DMS114 treated with DMSO at 0.1 percent for 48 hours (cell line): Measurements from ENCODE around the gene CDR2L.
"Not testable (repeated sequence)": the region's sequence is repeated elsewhere in the genome, so short reads cannot be mapped to it uniquely, and the experiment has no call there.

ENCODE experiments used
- DNase-seq: peaks from one replicate; lab custom pipeline; 2025; ENCODE audit not compliant: unreplicated experiment; lab: John Stamatoyannopoulos, UW

The CDR2L gene

DNA sequence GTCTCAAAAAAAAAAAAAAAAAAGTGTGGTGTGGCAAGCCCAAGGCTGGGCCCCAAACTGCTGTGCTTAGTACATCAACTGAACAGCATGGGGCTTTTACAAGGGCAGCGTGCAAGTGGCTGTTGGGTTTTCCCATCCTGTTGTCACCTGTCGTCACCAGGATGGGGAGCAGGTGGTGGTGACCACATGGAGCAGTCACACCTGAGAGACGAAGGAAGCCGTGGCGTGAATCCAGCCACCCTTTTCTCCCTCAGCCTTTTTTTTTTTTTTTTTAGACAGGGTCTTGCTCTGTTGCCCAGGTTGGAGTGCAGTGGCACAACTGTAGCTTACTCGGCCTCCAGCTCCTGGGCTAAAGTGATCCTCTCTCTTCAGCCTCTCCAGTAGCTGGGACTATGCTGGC, 20.9 kb downstream of the CDR2L start:
- DNase-seq = no peak

DNA sequence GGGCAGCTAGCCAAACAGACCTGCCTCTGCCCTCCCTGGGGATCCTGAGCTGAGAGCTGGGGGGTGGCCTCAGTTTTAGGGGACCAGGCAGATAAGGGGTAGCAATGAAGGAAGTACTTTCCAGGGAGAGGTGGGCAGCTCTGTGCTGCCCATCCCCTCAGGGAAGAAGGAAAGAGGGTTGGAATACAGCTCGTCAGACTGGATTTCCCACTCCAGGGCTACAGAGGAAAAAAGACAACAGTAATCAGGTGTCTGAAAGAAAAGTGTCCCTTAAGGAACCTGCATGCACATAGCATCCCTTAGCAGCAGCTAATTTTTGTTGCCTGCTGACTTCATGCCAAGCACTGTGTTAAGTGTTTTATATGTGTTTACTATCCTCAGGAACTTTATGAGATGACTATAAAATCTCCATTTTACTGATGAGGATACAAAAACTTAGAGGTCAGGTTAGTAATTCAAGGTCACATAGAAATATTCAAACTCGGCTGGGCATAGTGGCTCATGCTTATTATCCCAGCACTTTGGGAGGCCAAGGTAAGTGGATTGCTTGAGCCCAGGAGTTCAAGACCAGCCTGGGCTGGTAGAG, 21.8 kb downstream of the CDR2L start:
- DNase-seq = no peak

DNA sequence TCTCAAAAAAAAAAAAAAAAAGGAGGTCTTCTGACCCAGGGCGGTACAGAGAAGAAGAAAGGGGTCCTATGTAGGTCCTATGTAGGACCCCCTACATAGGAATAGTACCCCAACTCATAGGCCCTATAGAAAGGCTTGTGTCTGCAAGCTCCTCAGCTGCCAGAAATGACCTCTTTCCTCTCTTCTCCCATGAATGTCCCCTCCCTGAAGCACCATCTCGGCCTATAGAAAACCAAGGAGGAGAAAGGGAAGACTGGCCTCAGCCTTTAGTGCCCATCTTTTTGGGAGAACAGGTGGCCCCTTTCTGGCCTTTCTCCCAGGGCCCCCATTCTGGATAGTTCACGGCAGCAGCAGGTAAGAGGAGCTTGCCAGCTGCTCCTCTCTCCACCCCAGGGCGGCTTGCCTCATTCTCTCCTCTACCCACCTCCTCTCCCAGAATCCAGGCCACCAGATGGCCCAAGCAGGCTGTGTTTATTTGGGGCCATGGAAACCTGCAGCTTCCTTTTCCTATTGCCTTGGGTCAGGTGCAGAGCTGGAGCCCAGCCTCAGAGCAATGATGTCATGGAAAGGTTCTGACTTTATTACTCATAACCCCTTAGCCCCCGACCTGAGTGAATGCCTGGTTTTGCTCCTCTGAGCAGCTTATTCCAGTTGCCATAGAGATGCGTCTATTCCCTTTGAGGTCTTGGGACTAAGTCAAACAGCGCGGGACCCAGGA, 23.4 kb downstream of the CDR2L start:
- no peak for DNase-seq

DNA sequence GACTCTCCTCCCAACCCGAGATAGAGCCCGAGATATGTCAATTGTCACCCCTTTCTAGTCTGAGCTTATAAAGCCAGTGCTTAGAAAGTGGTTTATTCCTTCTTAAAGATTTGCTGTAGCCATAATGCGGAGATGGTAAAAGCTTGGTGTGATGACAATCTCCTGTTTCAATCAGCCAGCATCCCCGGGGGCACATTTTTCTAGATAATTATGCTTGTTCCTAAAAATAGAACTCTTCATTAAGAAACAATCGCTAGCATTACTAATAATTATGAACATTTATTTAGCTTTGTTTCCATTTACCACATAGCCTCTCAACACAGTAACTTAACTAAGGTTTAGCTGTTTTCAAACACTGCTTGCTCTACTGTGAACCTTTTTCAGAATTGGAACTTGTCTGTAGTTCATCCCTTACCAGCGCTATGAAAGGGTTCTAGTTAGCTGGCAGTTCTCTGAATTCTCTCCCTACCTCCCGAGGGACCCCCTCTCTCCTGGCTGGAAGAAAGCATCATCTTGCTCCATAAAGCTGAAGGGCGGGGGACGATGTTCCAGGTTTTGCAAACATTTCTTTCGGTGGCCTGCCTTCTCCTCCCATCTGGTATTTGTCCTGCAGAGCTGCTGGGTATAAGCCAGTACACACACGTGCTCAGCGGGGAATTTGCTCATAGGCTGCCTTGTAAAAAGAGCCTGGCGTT, 24.1 kb downstream of the CDR2L start:
- no peak for DNase-seq

DNA sequence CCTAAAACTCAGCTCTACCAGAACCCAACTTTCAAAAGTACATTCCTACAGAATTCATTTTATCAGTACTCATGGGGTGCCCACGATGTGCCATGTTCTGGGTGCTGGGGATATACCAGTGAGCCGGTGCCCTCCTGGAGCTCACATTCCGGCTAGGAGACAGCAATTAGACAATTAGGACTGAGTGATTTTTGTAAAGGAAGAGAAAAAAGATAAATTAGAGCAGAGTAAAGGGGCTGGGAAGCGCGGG, 24.6 kb downstream of the CDR2L start:
- DNase-seq = no peak

DNA sequence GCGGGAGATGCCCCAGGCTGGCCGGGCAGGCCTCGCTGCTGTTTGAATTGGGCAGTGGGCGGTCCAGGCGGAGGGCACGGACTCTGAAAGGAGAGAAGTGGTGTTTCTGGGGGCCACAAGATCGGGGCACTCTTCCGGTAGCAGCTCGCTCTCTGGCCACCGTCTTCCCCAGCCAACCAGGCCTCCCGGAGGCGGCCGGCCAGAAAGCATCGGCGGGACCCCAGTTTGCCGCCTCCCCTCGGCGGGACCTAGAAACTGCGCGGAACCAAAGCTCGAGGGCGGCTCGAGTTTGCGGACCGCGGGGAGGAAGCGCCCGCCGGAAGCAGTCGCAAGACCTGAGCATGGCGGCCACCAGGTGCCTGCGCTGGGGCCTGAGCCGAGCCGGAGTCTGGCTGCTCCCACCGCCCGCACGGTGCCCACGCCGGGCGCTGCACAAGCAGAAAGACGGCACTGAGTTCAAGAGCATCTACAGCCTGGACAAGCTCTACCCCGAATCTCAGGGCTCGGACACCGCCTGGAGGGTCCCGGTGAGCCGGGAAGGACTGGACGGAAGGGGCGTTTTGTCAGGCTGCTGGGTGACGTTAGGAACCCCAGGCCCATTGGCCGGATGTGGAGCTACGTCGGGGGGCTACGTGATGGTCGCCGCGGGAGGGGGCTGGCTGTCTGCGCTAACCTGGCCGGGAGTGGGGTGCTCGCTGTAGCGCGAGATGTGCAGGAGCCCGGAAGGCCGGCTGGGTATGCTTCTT, 25.1 kb downstream of the CDR2L start, which contains the start of gene MRPL58:
TSS of gene MRPL58 (plus strand) at position 325 of the 746 bp plus-strand sequence. CDS start at position 342, 17 bp downstream.
- DNase-seq = peak; percentile 74

DNA sequence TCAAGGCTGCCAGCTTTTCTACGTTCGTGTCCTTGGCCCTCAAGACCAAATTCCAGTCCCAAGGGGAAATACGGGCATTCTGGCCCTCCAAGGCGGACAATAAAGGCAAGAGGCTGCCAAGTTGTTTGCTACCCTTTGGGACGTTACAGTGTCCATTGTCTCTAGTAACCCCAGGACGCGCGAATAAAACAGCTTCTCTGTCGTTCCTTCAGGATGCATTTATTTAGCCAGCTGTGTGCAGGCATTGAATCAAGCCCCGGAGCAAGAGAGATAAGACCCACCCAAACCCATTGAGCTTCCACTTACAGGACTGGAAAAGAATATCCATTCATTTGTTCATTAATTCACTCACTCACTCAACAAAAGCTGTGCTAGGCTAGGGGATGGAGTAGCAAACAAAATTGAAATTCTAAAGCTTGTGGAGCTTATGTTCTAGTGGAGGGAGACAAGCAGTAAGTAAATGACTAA, 25.7 kb downstream of the CDR2L start:
- no peak for DNase-seq

DNA sequence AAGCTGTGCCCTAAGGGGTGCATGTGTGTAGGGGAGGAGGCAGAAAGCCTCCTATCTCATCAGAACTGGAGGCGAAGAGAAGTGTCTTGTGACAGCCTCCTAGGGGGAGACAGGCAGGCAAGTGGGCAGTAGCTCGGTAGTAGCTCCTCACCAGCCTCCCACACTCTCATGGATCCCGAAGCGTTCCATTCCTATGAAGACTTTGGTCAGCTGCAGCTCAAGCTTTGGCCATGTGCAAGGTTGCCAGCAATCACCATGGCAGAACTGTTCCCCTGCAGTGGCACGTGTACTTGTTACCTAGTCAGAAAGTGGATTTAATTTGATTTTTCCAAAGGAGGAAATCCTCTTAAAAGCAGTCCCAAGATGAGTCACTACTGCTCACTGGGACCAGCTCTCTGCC, 31.7 kb downstream of the CDR2L start:
- no peak for DNase-seq

DNA sequence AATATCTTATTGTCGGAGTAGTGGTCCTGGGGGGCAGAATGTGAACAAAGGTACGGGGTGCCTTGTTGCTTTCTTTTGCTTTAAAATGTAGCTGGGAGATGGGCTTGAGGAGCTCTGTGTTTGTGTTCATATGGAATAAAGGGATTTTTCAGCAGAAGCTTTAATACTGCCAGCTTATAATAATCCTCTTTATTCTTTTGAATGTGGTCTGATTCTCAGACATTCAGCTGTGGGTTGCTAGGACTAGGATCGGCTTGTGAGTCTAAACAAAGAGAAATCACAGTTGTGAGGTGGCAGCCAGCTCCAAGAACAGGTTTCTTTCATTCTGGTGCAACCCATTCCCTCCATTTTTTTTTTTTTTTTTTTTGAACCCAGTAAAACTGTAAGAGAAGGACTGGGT, 32.3 kb downstream of the CDR2L start:
- no peak for DNase-seq

DNA sequence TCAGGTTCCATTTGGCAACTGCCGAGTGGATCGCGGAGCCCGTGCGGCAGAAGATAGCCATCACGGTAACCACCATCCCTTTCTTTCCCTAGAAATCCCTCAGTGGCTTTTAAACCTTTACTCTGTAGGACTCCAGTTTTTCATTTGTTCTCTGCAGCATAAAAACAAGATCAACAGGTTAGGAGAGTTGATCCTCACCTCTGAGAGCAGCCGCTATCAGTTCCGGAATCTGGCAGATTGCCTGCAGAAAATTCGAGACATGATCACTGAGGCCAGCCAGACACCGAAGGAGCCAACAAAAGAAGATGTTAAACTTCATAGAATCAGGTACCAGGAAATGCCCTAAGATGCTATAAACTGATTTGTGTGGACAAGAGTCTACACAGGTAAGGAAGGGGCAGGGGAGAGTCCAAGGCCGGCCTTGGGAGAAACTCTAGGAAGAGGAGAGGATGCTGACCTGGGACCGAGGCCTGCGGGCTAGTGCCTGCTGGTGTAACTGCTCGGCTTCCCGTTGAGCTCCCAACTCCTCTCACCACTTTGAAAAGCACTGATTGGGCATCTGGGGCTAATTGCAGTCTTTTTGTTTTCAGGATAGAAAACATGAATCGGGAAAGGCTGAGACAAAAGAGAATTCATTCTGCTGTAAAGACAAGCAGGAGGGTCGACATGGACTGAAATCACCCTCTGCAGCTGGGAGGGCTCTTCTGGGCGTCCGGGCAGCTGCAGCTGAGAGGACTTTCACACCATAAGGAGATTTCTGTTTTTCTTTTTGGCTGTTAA, 33.1 kb downstream of the CDR2L start:
- no peak for DNase-seq

DNA sequence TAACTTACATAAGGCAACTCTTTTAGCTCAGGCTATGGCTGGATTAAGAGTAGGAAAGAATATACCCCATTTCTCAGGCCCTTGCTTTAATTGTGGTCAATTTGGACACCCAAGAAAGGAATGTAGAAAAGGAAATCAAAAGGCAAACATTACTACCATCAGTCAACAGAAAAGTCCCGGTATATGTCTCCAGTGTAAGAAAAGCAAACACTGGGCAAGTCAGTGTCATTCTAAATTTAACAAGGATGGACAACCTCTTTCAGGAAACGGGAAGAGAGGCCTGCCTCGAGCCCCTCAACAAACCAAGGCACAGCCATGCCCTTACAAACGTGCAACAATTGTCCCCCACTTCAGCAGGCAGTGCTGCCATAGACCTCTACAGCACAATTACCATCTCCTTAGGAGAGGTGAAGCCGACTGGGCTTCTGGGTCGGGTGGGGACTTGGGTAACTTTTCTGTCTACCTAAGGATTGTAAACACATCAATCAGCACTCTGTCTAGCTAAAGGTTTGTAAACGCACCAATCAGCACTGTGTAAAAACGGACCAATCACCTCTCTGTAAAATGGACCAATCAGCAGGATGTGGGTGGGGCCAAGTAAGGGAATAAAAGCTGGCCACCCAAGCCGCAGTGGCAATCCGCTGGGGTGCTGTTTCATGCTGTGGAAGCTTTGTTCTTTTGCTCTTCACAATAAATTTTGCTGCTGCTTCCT, 37.4 kb downstream of the CDR2L start:
- DNase-seq = no peak

DNA sequence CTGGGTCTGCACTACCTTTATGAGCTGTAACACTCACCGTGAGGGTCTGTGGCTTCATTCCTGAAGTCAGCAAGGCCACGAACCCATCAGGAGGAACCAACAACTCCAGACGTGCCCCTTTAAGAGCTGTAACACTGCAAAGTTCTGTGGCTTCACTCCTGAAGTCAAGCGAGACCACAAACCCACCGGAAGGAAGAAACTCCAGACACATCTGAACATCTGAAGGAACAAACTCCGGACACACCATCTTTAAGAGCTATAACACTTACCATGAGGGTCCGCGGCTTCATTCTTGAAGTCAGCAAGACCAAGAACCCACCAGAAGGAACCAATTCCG, 37.9 kb downstream of the CDR2L start:
- not testable (repeated sequence) for DNase-seq

DNA sequence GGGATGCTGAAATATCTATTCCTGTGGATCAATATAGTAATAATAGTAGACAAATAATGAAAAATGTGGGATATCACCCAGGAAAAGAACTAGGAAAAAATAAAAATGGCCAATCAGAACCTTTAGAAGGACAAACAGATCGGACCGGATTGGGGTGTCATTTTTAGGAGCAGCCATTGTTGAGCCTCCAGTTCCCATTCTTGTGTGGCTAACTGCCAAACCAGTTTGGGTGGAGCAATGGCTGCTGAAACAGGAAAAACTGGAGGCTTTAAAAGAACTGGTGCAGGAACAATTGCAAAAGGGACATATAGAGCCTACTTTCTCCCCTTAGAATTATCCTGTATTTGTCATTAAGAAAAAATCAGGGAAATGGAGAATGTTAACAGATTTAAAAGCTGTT, 39.2 kb downstream of the CDR2L start:
- DNase-seq = not testable (repeated sequence)

DNA sequence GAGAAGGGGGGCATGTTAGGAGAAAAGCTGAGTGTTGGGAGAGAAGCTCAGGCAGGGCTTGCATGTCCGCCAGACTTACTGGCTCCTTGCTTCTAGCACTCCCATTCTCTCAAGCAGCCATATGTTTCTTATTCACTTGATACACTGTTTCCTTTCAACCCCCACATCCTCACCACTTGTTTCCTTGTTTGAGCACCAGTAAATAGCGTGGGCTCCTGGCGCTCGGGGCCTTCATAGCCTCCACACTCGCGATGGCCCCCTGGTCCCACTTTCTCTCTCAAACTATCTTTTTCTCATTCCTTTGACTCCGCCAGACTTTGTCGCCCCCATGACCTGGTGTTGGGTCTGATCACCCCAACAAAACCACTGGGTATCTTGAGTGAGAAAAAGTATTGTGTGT, 42.7 kb downstream of the CDR2L start:
- no peak for DNase-seq

DNA sequence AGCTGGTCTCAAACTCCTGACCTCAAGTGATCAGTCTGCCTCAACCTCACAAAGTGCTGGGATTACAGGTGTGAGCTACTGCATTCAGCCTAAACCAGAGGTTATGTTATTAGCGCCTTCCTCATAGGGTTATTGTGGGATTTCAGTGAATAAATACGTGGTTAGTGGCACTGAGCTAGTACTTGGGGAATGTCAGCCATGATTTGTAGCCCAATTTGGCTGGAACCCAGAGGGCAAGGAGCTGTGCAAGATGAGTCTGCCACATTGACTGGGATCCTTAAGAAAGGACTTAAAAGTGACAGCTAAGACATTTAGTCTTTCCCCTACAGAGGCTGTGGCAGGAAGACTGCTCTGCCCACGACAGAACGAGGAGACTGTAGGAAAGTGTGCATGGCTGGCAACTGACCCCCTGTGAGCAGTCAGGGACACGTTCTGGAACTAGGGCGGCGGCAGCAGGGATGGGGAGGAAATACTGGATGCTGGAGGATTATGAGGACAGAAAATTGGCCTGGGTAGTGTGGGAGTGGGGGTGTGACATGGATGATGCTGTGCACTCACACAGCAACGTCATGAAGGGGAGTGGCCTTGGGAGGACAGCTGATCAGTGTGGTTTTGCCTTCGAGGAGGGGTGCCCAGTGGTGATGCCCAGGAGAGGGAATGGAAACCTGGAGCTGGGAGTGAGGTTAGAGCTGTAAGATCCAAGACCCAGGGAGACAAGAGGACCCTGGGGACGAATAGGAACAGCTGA, 44.7 kb downstream of the CDR2L start:
- peak; percentile 80 for DNase-seq

DNA sequence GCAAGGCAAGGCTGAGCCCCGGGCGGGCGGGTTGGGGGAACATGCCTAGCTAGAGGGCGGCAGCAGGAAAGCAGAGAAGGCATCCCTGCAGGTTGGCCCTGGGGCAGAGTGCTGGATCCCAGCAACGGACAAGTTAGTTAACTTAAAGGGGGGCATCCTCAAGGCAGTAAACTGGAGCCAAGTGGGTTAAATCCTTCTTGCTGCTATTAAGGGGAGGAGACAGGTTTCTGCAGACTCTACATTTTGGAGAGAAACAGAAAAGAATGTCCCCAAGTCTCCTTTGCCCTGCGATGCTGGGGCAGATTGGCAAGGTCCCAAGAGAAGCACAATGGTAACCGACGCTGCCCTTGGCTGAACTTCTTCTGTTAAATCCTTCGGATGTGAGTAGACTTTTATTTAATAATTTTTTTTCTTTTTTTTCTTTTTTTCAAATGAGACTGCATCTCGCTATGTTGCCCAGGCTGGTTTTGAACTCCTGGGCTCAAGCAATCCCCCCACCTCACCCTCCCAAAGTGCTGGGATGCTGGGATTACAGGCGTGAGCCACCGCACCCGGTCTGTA, 45.4 kb downstream of the CDR2L start:
- no peak for DNase-seq

DNA sequence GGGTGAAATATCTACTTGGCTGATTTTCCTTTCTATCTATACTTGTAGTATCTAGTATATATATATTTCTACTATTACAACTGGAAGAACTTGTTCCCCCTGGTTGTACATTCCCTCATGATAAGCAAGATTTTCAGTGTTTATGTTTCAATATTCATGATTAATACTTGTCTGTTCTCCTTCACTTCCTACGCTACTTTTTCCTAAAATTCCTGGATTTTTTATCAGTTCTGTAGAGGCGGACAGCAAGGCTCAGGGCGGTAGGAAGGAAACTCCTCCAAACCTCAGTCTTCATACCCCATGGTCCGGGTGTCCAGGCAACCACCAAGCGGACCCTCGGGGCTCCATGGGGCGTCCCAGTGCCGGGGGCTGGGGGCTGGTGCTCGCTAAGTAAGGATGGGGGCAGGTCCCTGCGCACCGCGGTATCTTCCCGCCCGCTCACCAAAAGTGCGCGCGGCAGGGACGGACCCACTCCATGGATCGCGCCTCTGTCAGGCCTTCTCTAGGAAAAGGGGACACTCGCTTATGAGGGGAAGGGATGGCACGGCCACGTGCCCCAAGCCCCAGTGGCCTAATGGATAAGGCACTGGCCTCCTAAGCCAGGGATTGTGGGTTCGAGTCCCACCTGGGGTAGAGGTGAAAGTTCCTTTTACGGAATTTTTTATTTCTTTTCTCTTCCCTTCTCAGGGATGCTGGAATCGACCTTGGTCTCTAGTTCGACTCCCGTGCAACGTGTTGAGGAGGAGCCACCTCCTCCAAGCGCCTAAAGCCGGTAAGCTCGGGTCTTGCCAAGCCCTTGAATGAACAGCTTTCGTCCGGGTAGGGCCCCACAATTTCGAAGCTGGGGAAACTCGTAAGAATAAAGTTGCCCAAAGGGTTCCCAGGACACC, 46.2 kb downstream of the CDR2L start:
- peak; percentile 83 for DNase-seq

DNA sequence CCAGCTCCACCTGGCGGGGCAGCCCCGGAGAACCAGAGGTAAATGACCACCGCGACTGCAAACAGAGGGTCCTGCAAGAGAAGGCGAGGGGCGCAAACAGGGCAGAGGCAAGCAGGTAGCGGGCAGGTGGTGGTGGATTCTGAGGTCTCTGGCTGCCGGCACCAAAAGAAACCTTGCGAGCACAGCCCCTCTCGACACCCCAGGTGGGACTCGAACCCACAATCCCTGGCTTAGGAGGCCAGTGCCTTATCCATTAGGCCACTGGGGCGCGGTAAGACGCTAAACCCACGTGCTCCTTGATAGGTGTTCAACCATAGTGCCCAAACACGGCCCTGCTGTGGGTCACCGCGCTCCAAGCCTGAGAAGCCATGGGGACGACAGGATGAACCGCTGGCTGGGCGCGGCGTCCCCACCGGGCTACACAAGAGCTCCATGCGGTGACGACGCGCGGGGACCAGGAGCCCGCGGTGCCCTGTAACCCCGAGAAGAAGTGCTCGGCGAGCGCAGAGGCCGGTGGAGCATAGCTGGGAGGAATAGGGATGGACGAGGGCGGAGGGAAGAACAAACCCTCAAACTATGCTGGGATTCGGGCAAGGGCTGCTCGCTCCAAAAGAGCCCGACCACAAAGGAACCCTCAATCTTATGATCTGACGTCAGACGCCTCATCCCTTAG, 46.9 kb downstream of the CDR2L start:
- peak; percentile 78 for DNase-seq
